SKM-1 treated with dmso at 0.1 percent for 144 hours (cell line): Measurements from ENCODE around the gene ARHGAP26.
A peak's percentile ranks its signal among the peaks of the same experiment; 100 is the strongest.
"Not testable (repeated sequence)": the region's sequence is repeated elsewhere in the genome, so short reads cannot be mapped to it uniquely, and the experiment has no call there.

Experiments used
- DNase-seq: peaks from one replicate; lab custom pipeline; 2025; ENCODE audit not compliant: unreplicated experiment; lab: John Stamatoyannopoulos, UW

Gene ARHGAP26

GRCh38 chr5:143195491-143195890 is 425.3 kb downstream of the ARHGAP26 start:
- peak; percentile 29 for DNase-seq

GRCh38 chr5:143196601-143197259 is 426.6 kb downstream of the ARHGAP26 start:
- DNase-seq, result no peak

GRCh38 chr5:143197260-143197656 is 427.1 kb downstream of the ARHGAP26 start:
- DNase-seq, result no peak

GRCh38 chr5:143198332-143198731 is 428.2 kb downstream of the ARHGAP26 start:
- DNase-seq, result no peak

- DNase-seq, result no peak
These were observed 429.0 kb downstream of the ARHGAP26 start for GRCh38 chr5:143199161-143199560.

GRCh38 chr5:143199843-143200242 is 429.7 kb downstream of the ARHGAP26 start:
- no peak for DNase-seq

GRCh38 chr5:143200781-143201398 is 430.7 kb downstream of the ARHGAP26 start:
- no peak for DNase-seq

- no peak for DNase-seq
These were observed 431.4 kb downstream of the ARHGAP26 start for GRCh38 chr5:143201589-143201988.

GRCh38 chr5:143203301-143203956 is 433.3 kb downstream of the ARHGAP26 start:
- DNase-seq, result not testable (repeated sequence)

GRCh38 chr5:143204474-143205246 is 434.5 kb downstream of the ARHGAP26 start:
- DNase-seq, result no peak

- DNase-seq, result no peak
These were observed 435.2 kb downstream of the ARHGAP26 start for GRCh38 chr5:143205386-143205785.

- DNase-seq, result no peak
These were observed 435.7 kb downstream of the ARHGAP26 start for GRCh38 chr5:143205883-143206195.

- no peak for DNase-seq
These were observed 436.2 kb downstream of the ARHGAP26 start for GRCh38 chr5:143206196-143207053.

GRCh38 chr5:143207058-143207457 is 436.9 kb downstream of the ARHGAP26 start:
- no peak for DNase-seq

- DNase-seq, result no peak
These were observed 437.6 kb downstream of the ARHGAP26 start for GRCh38 chr5:143207563-143208364.

- DNase-seq, result no peak
These were observed 438.1 kb downstream of the ARHGAP26 start for GRCh38 chr5:143208365-143208641.

GRCh38 chr5:143208781-143209510 is 438.8 kb downstream of the ARHGAP26 start:
- no peak for DNase-seq

- no peak for DNase-seq
These were observed 439.8 kb downstream of the ARHGAP26 start for GRCh38 chr5:143209881-143210395.

- no peak for DNase-seq
These were observed 440.4 kb downstream of the ARHGAP26 start for GRCh38 chr5:143210576-143210975.
